AG09309 (cell line): Measurements from ENCODE around the gene PPP1R1C.

Experiments used
- DNase-seq: peaks from one replicate; pipeline ENCODE4 v3.0.0-alpha.2; 2010; ENCODE audit warnings: low read depth
- H3K4me3 ChIP-seq: 2 replicates; pipeline ENCODE4 v1.5.1; 2011; ENCODE audit warnings: mild to moderate bottlenecking, low read depth, low read length, moderate library complexity; ENCODE audit not compliant: control insufficient read depth
- CTCF ChIP-seq: IDR thresholded peaks from 2 replicates; pipeline ENCODE4 v1.5.1; 2011; ENCODE audit warnings: mild to moderate bottlenecking, low read depth, low read length, inconsistent platforms; ENCODE audit not compliant: insufficient read depth, control insufficient read depth; ENCODE audit errors: missing control alignments

The PPP1R1C gene

GRCh38 chr2:181971032-181971431, 14.6 kb upstream of the PPP1R1C start:
- no peak for DNase-seq
- no peak overlapping the region for H3K4me3 ChIP-seq
- TF ChIP-seq CTCF = no peak

GRCh38 chr2:181972431-181973170, 13.1 kb upstream of the PPP1R1C start:
- no peak for DNase-seq
- TF ChIP-seq CTCF = no peak
- H3K4me3 ChIP-seq = no peak overlapping the region

GRCh38 chr2:181973171-181973783, 12.4 kb upstream of the PPP1R1C start:
- DNase-seq = no peak
- no peak for TF ChIP-seq CTCF

GRCh38 chr2:181977661-181978350, 7.8 kb upstream of the PPP1R1C start:
- DNase-seq = no peak
- H3K4me3 ChIP-seq = no peak overlapping the region
- TF ChIP-seq CTCF = no peak

More at GRCh38 chr2:181973171-181973783, 12.4 kb upstream of the PPP1R1C start:
- no peak overlapping the region for H3K4me3 ChIP-seq

GRCh38 chr2:181978351-181979150, 7.1 kb upstream of the PPP1R1C start:
- H3K4me3 ChIP-seq = no peak overlapping the region
- no peak for DNase-seq
- no peak for TF ChIP-seq CTCF

GRCh38 chr2:181984060-181984459, 1.6 kb upstream of the PPP1R1C start:
- DNase-seq = no peak
- no peak for TF ChIP-seq CTCF
- H3K4me3 ChIP-seq = no peak overlapping the region
